Stimulated activated CD4-positive, alpha-beta T cell treated with anti-CD3 and anti-CD28 coated beads, TNF-alpha, amount 100 ng/mL, for 48 hours (primary cell): ENCODE data around the gene TMEM106C.

ENCODE experiments used
- DNase-seq, 3 donors: peaks; one replicate each; pipeline ENCODE4 v3.0.0-alpha.2; 2020; ENCODE audit warnings: low read depth in 3 of 3

The TMEM106C gene

GRCh38 chr12:47979686-47980085 lies 16.3 kb downstream of the TMEM106C start:
- DNase-seq: no peak

- DNase-seq: no peak
Observed at GRCh38 chr12:47980197-47980596, 16.8 kb downstream of the TMEM106C start.

GRCh38 chr12:47980779-47981495 lies 17.5 kb downstream of the TMEM106C start:
- DNase-seq: no peak

- DNase-seq: no peak
Observed at GRCh38 chr12:47981496-47982260, 18.3 kb downstream of the TMEM106C start.

GRCh38 chr12:47982311-47982710 lies 18.9 kb downstream of the TMEM106C start:
- DNase-seq: no peak

- no peak for DNase-seq
Observed at GRCh38 chr12:47982770-47983169, 19.4 kb downstream of the TMEM106C start.

GRCh38 chr12:47983541-47984115 lies 20.2 kb downstream of the TMEM106C start:
- no peak for DNase-seq

GRCh38 chr12:47984331-47984801 lies 21.0 kb downstream of the TMEM106C start:
- no peak for DNase-seq

GRCh38 chr12:47985596-47986290 lies 22.3 kb downstream of the TMEM106C start:
- no peak for DNase-seq

- no peak for DNase-seq
Observed at GRCh38 chr12:47986291-47986660, 22.9 kb downstream of the TMEM106C start.

GRCh38 chr12:47986832-47987231 lies 23.4 kb downstream of the TMEM106C start:
- no peak for DNase-seq

- DNase-seq: no peak
Observed at GRCh38 chr12:47987411-47988072, 24.1 kb downstream of the TMEM106C start.

- no peak for DNase-seq
Observed at GRCh38 chr12:47988073-47989022, 25.0 kb downstream of the TMEM106C start.

- DNase-seq: no peak
Observed at GRCh38 chr12:47989023-47989417, 25.6 kb downstream of the TMEM106C start.

- DNase-seq: no peak
Observed at GRCh38 chr12:47989666-47990065, 26.3 kb downstream of the TMEM106C start.

GRCh38 chr12:47990351-47991105 lies 27.1 kb downstream of the TMEM106C start:
- DNase-seq: peak in 2 of 3 donors; percentile 24 to 27

GRCh38 chr12:47991106-47992061 lies 28.0 kb downstream of the TMEM106C start:
- no peak for DNase-seq

- DNase-seq: no peak
Observed at GRCh38 chr12:47992776-47993175, 29.4 kb downstream of the TMEM106C start.

- no peak for DNase-seq
Observed at GRCh38 chr12:47993491-47993890, 30.1 kb downstream of the TMEM106C start.
